DND-41 (cell line): ENCODE measurements around the gene ARSI.

Experiments used
- CTCF ChIP-seq: IDR thresholded peaks from 2 replicates; pipeline ENCODE4 v1.5.1; 2012; ENCODE audit warnings: borderline replicate concordance, low read length, moderate library complexity, mild to moderate bottlenecking; ENCODE audit not compliant: poor library complexity, severe bottlenecking; ENCODE audit errors: extremely low read depth
- EZH2 ChIP-seq: IDR thresholded peaks from 3 replicates; pipeline ENCODE4 v1.6.1; 2012; ENCODE audit warnings: borderline replicate concordance, low read depth, mild to moderate bottlenecking, moderate library complexity, low read length, inconsistent platforms; ENCODE audit not compliant: severe bottlenecking

GRCh38 chr5:150326707-150327106 lies 24.0 kb upstream of the ARSI start:
- no peak for TF ChIP-seq CTCF
- no peak for TF ChIP-seq EZH2
